A549 (cell line): ENCODE results near the gene VAV3. TPM values are rescaled to one million over a fixed set of nuclear protein-coding genes. Genes with fewer than 3 reads are reported as not detected.
"Not testable (repeated sequence)": the region's sequence is repeated elsewhere in the genome, so short reads cannot be mapped to it uniquely, and the experiment has no call there.

ENCODE experiments used
- ATAC-seq, 2 experiments: fragments of 200-7000 bp in 1 of 2; fragments of >200 bp in 1 of 2; cut with Nextera tagmentation in 1 of 2; cut with Tn5 transposase in 1 of 2; 3 replicates each; pipeline versions ENCODE4 v1.8.0 to v1.9.1; 2018 to 2020; ENCODE audit warnings: mild to moderate bottlenecking in 1 of 2, moderate library complexity in 1 of 2
- CTCF ChIA-PET: fragments of 300-600 bp; sonication (Branson Sonifier 250); formaldehyde crosslinking; extraction: SDS; loops from one replicate; lab custom pipeline; 2021; ENCODE audit warnings: antibody characterized with exemption, inconsistent platforms; lab: Yijun Ruan, JAX
- POLR2A ChIA-PET: fragments of 350-600 bp; formaldehyde crosslinking; extraction: SDS; loops from one replicate; lab custom pipeline; 2021; ENCODE audit warnings: antibody characterized with exemption, inconsistent platforms; lab: Yijun Ruan, JAX
- DNase-seq, 2 experiments: peaks; one replicate each; pipeline versions ENCODE4 v3.0.0 to v3.0.0-alpha.2; 2011 to 2016; ENCODE audit warnings: low read depth in 1 of 2, low spot score in 1 of 2
- FAIRE-seq: peaks from 2 replicates; lab custom pipeline; 2011; peaks lifted over from hg19 to GRCh38; lab: Jason Lieb, UNC
- H3K27ac ChIP-seq, 2 experiments: fragments of >200 bp; sonication (Bioruptor Twin); formaldehyde crosslinking; 3 replicates each; pipeline ENCODE4 v1.5.1; 2016 to 2017
- H3K4me1 ChIP-seq: fragments of >200 bp; sonication (Bioruptor Twin); formaldehyde crosslinking; 3 replicates; pipeline ENCODE4 v1.6.1; 2016
- H3K4me2 ChIP-seq: fragments of >200 bp; sonication (Bioruptor Twin); formaldehyde crosslinking; 3 replicates; pipeline ENCODE4 v1.6.1; 2016
- H3K4me3 ChIP-seq: fragments of >200 bp; sonication (Bioruptor Twin); formaldehyde crosslinking; 3 replicates; pipeline ENCODE4 v1.5.1; 2016
- H3K9me3 ChIP-seq: fragments of >200 bp; sonication (Bioruptor Twin); formaldehyde crosslinking; 3 replicates; pipeline ENCODE4 v1.6.1; 2016
- BCL3 ChIP-seq: fragments of >200 bp; sonication (Bioruptor Twin); formaldehyde crosslinking; IDR thresholded peaks from 3 replicates; pipeline ENCODE4 v1.6.1; 2016
- BHLHE40 ChIP-seq: IDR thresholded peaks from 2 replicates; pipeline ENCODE4 v1.6.1; 2012; ENCODE audit warnings: low read depth, low read length, inconsistent platforms
- CBX2 ChIP-seq: fragments of 200-600 bp; sonication (generic); IDR thresholded peaks from 2 replicates; pipeline ENCODE4 v1.6.1; 2016; ENCODE audit warnings: low read depth, mild to moderate bottlenecking, borderline replicate concordance
- CHD2 ChIP-seq: fragments of 150-350 bp; IDR thresholded peaks from 2 replicates; pipeline ENCODE4 v1.6.1; 2014; ENCODE audit warnings: low read length; ENCODE audit not compliant: partially characterized antibody
- CHD4 ChIP-seq: fragments of 200-600 bp; sonication (generic); IDR thresholded peaks from 2 replicates; pipeline ENCODE4 v1.6.1; 2016; ENCODE audit warnings: antibody characterized with exemption, mild to moderate bottlenecking, borderline replicate concordance
- ELK1 ChIP-seq: fragments of 150-350 bp; IDR thresholded peaks from 2 replicates; pipeline ENCODE4 v1.6.1; 2014; ENCODE audit warnings: low read depth, mild to moderate bottlenecking, low read length
- EP300 ChIP-seq, 2 experiments: fragments of >200 bp; sonication (Bioruptor Twin); formaldehyde crosslinking; IDR thresholded peaks; 2 replicates in 1 of 2; 3 replicates in 1 of 2; pipeline ENCODE4 v1.6.1; 2016 to 2017
- ESRRA ChIP-seq: fragments of 150-350 bp; IDR thresholded peaks from 2 replicates; pipeline ENCODE4 v1.6.1; 2014; ENCODE audit warnings: mild to moderate bottlenecking, low read length, borderline replicate concordance
- FOSL2 ChIP-seq, 2 experiments: fragments of 450-650 bp in 1 of 2; fragments of >200 bp in 1 of 2; sonication (Bioruptor Twin) in 1 of 2; formaldehyde crosslinking; IDR thresholded peaks; 2 replicates each; pipeline versions ENCODE4 v1.5.0 to v1.6.1; 2016 to 2020; ENCODE audit warnings: mild to moderate bottlenecking in 1 of 2, moderate library complexity in 1 of 2
- HDAC2 ChIP-seq: fragments of 200-600 bp; sonication (generic); IDR thresholded peaks from 2 replicates; pipeline ENCODE4 v1.6.1; 2016
- HES2 ChIP-seq: fragments of >200 bp; sonication (Bioruptor Twin); formaldehyde crosslinking; IDR thresholded peaks from 2 replicates; pipeline ENCODE4 v1.6.1; 2016
- HMGXB4 ChIP-seq: fragments of 250-450 bp; sonication (Bioruptor Pico); IDR thresholded peaks from 2 replicates; pipeline ENCODE4 v1.5.0; 2021; ENCODE audit warnings: mild to moderate bottlenecking, moderate library complexity, borderline replicate concordance
- JUN ChIP-seq, 2 experiments: fragments of >200 bp; sonication (Bioruptor Twin); formaldehyde crosslinking; IDR thresholded peaks; 2 replicates in 1 of 2; 3 replicates in 1 of 2; pipeline ENCODE4 v1.6.1; 2016 to 2017
- MAZ ChIP-seq: fragments of 150-350 bp; IDR thresholded peaks from 2 replicates; pipeline ENCODE4 v1.6.1; 2014; ENCODE audit warnings: antibody characterized with exemption, low read depth, low read length, borderline replicate concordance
- NR3C1 ChIP-seq: fragments of >200 bp; sonication (Bioruptor Twin); formaldehyde crosslinking; IDR thresholded peaks from 3 replicates; pipeline ENCODE4 v1.6.1; 2017
- PHF8 ChIP-seq: fragments of 200-600 bp; sonication (generic); IDR thresholded peaks from 2 replicates; pipeline ENCODE4 v1.6.1; 2016; ENCODE audit warnings: low read depth, mild to moderate bottlenecking, antibody characterized with exemption, moderate library complexity, borderline replicate concordance
- POLR2A ChIP-seq: IDR thresholded peaks from 2 replicates; pipeline ENCODE4 v1.6.1; 2012; ENCODE audit warnings: mild to moderate bottlenecking, low read length
- RAD21 ChIP-seq, 2 experiments: fragments of >200 bp in 1 of 2; sonication (Bioruptor Twin) in 1 of 2; formaldehyde crosslinking in 1 of 2; IDR thresholded peaks in 1 of 2; conservative IDR thresholded peaks in 1 of 2; 2 replicates in 1 of 2; 3 replicates in 1 of 2; pipeline ENCODE4 v1.6.1; 2012 to 2018; ENCODE audit warnings: inconsistent platforms in 1 of 2
- RCOR1 ChIP-seq: fragments of 150-350 bp; IDR thresholded peaks from 2 replicates; pipeline ENCODE4 v1.6.1; 2014; ENCODE audit warnings: antibody characterized with exemption, low read length, low read depth
- REST ChIP-seq: fragments of 200-600 bp; sonication (generic); IDR thresholded peaks from 2 replicates; pipeline ENCODE4 v1.6.1; 2016; ENCODE audit warnings: antibody characterized with exemption, mild to moderate bottlenecking, moderate library complexity
- RFX5 ChIP-seq: fragments of 450-650 bp; IDR thresholded peaks from 2 replicates; pipeline ENCODE4 v1.7.1; 2014; ENCODE audit warnings: antibody characterized with exemption, mild to moderate bottlenecking, moderate library complexity
- RNF2 ChIP-seq: fragments of 200-600 bp; sonication (generic); IDR thresholded peaks from 2 replicates; pipeline ENCODE4 v1.6.1; 2016; ENCODE audit warnings: low read depth, mild to moderate bottlenecking, antibody characterized with exemption, moderate library complexity, borderline replicate concordance
- SREBF2 ChIP-seq: fragments of 450-650 bp; IDR thresholded peaks from 2 replicates; pipeline ENCODE4 v1.6.1; 2014; ENCODE audit warnings: mild to moderate bottlenecking, moderate library complexity
- ZC3H11A ChIP-seq: fragments of 450-650 bp; IDR thresholded peaks from 2 replicates; pipeline ENCODE4 v1.6.1; 2014; ENCODE audit warnings: antibody characterized with exemption, mild to moderate bottlenecking
- ZFP36 ChIP-seq: fragments of 450-650 bp; IDR thresholded peaks from 2 replicates; pipeline ENCODE4 v1.6.1; 2014; ENCODE audit warnings: borderline replicate concordance; ENCODE audit not compliant: partially characterized antibody
- ZNF302 ChIP-seq: fragments of 250-450 bp; sonication (Bioruptor Pico); IDR thresholded peaks from 2 replicates; pipeline ENCODE4 v1.9.0; 2021; ENCODE audit warnings: inconsistent platforms, mild to moderate bottlenecking, moderate library complexity
- WGBS: methylation state at CpG from one replicate; pipeline ENCODE4 v1.1.6; 2017; ENCODE audit errors: missing lambda C conversion rate; 5-methylcytosine and 5-hydroxymethylcytosine counted together
- polyA plus RNA-seq, 4 experiments: library from polyadenylated mRNA; depleted of rRNA in 3 of 4; stranded (reverse); fragments of >200 nt; fragmentation: RNase III in 1 of 4; extraction: RNeasy Plus Mini Kit Qiagen cat#74134 plus additional on column Dnase treatment in 1 of 4; gene quantifications; 2 replicates in 3 of 4; 3 replicates in 1 of 4; pipeline ENCODE4 v1.2.3, GENCODE V29; 2011 to 2017

VAV3 gene
- polyA plus RNA-seq, 2 of the 4 experiments (the other 2 are of a cell fraction), result 12.8 to 22.7 TPM

- TF ChIP-seq REST (no peak), MAZ (no peak), RAD21 (conservative IDR thresholded peaks at IDR 0.05 in 1 of 2, IDR thresholded peaks at IDR 0.05 in 1 of 2) (no peak), RCOR1 (no peak), ESRRA (no peak), ZNF302 (no peak), NR3C1 (no peak)
Measured at GRCh38 chr1:107739201-107739600, 225.8 kb downstream of the VAV3 start (continued).

GRCh38 chr1:107733401-107733800 is 231.6 kb downstream of the VAV3 start:
- DNase-seq, H3K27ac ChIP-seq, H3K4me1 ChIP-seq, H3K9me3 ChIP-seq, POLR2A ChIA-PET, FAIRE-seq, H3K4me2 ChIP-seq, ATAC-seq, CTCF ChIA-PET, H3K4me3 ChIP-seq: not testable (repeated sequence)
- 80% methylated on average over 7 of the region's 7 CpGs for WGBS

- TF ChIP-seq HDAC2 (no peak), ELK1 (no peak), ZFP36 (no peak), HES2 (no peak), RFX5 (no peak), BHLHE40 (no peak), PHF8 (no peak), ZC3H11A (no peak)
- H3K27ac ChIP-seq, result no peak overlapping the region
- no peak overlapping the region for H3K4me3 ChIP-seq
- ChIA-PET CTCF (no interaction called here), POLR2A (no interaction called here)
- no peak overlapping the region for H3K4me2 ChIP-seq
- no peak for ATAC-seq
- H3K4me1 ChIP-seq, result no peaks in the 10 kb centered on the region
- no peaks in the 10 kb centered on the region for H3K9me3 ChIP-seq
- DNase-seq, result no peak
- WGBS, result 98% methylated on average over 2 of the region's 2 CpGs
- FAIRE-seq, result no peak
Measured at GRCh38 chr1:107727866-107728265, 237.1 kb downstream of the VAV3 start.

- H3K4me3 ChIP-seq, result no peak overlapping the region
- DNase-seq (no peak), ATAC-seq (no peak), FAIRE-seq (no peak)
- POLR2A ChIA-PET, result no interaction called here
- WGBS, result 81% methylated on average over 2 of the region's 2 CpGs
- CTCF ChIA-PET, result no interaction called here
- no peaks in the 10 kb centered on the region for H3K9me3 ChIP-seq
- no peak overlapping the region for H3K4me2 ChIP-seq
- H3K27ac ChIP-seq, result no peak overlapping the region
- no peaks in the 10 kb centered on the region for H3K4me1 ChIP-seq
- TF ChIP-seq RCOR1 (no peak), JUN (IDR thresholded peaks at IDR 0.05) (no peak), HDAC2 (no peak), BCL3 (no peak), FOSL2 (IDR thresholded peaks at IDR 0.05) (no peak), FOSL2 (CRISPR knock-in tag; IDR thresholded peaks at IDR 0.05) (no peak), EP300 (IDR thresholded peaks at IDR 0.05) (no peak), CHD4 (no peak), CBX2 (no peak), CHD2 (no peak), RNF2 (no peak), HMGXB4 (no peak), SREBF2 (no peak), POLR2A (no peak)
Measured at GRCh38 chr1:107726860-107727259, 238.1 kb downstream of the VAV3 start.
